ENCODE measurements around the gene WFDC1. TPM values are rescaled to one million over a fixed set of nuclear protein-coding genes. Genes with fewer than 3 reads are reported as not detected.

The WFDC1 gene
- total RNA-seq, 2 donors from 2014 or later: 0.15 TPM; not detected in 1

- no peak for DNase-seq
- H3K36me3 ChIP-seq (ENCODE audit: control insufficient read depth, insufficient read depth, low read length): no peaks in the 10 kb centered on the region
- no peaks in the 10 kb centered on the region for H3K4me1 Mint-ChIP-seq
- H3K9ac ChIP-seq (ENCODE audit: extremely low read depth, low read length, poor library complexity, severe bottlenecking): no peak overlapping the region
- peaks cover 3% of the 10 kb centered on the region for H3K4me1 ChIP-seq (ENCODE audit: control insufficient read depth, insufficient read depth, low read length)
- H3K27me3 ChIP-seq (ENCODE audit: control insufficient read depth, insufficient read depth, low read length, poor library complexity, severe bottlenecking): peaks cover 8% of the 10 kb centered on the region
- H3K9me3 Mint-ChIP-seq: peaks cover 7% of the 10 kb centered on the region
- TF ChIP-seq CTCF (conservative IDR thresholded peaks at IDR 0.05): no peak
- H3K4me3 ChIP-seq (ENCODE audit: low read length): no peak overlapping the region
- peaks cover 3% of the 10 kb centered on the region for H3K27me3 Mint-ChIP-seq (ENCODE audit: insufficient read depth)
- WGBS, 2 experiments (ENCODE audit: insufficient coverage in 1 of 2, insufficient read length in 1 of 2): 79 to 93% methylated on average over 2 to 3 of the region's 4 CpGs
- no peak overlapping the region for H3K4me3 Mint-ChIP-seq
- no peak overlapping the region for H3K27ac Mint-ChIP-seq
- no peaks in the 10 kb centered on the region for H3K36me3 Mint-ChIP-seq (ENCODE audit: low read depth)
- peaks cover 4% of the 10 kb centered on the region for H3K9me3 ChIP-seq (ENCODE audit: control insufficient read depth, low read length)
- H3K27ac ChIP-seq (ENCODE audit: low read depth, low read length): no peak overlapping the region
Measured at GRCh38 chr16:84321932-84322331, 27.3 kb downstream of the WFDC1 start.

GRCh38 chr16:84322749-84323148 lies 28.1 kb downstream of the WFDC1 start:
- H3K27me3 Mint-ChIP-seq (ENCODE audit: insufficient read depth): peaks cover 3% of the 10 kb centered on the region
- Histone ChIP-seq H3K4me3 (ENCODE audit: low read length) (no peak overlapping the region), H3K9me3 (ENCODE audit: control insufficient read depth, low read length) (peaks cover 3% of the 10 kb centered on the region), H3K9ac (ENCODE audit: extremely low read depth, low read length, poor library complexity, severe bottlenecking) (no peak overlapping the region), H3K27me3 (ENCODE audit: control insufficient read depth, insufficient read depth, low read length, poor library complexity, severe bottlenecking) (peaks cover 8% of the 10 kb centered on the region), H3K36me3 (ENCODE audit: control insufficient read depth, insufficient read depth, low read length) (no peaks in the 10 kb centered on the region), H3K4me1 (ENCODE audit: control insufficient read depth, insufficient read depth, low read length) (peaks cover 3% of the 10 kb centered on the region), H3K27ac (ENCODE audit: low read depth, low read length) (no peak overlapping the region)
- no peak for TF ChIP-seq CTCF (conservative IDR thresholded peaks at IDR 0.05)
- no peak for DNase-seq
- H3K36me3 Mint-ChIP-seq (ENCODE audit: low read depth): no peaks in the 10 kb centered on the region
- H3K27ac Mint-ChIP-seq: no peak overlapping the region
- no peaks in the 10 kb centered on the region for H3K4me1 Mint-ChIP-seq
- H3K9me3 Mint-ChIP-seq: peaks cover 4% of the 10 kb centered on the region
- WGBS, 2 experiments (ENCODE audit: insufficient coverage in 1 of 2, insufficient read length in 1 of 2): 89 to 100% methylated on average over 2 to 4 of the region's 4 CpGs
- H3K4me3 Mint-ChIP-seq: no peak overlapping the region

GRCh38 chr16:84323606-84324005 lies 28.9 kb downstream of the WFDC1 start:
- H3K9me3 Mint-ChIP-seq: no peaks in the 10 kb centered on the region
- no peak overlapping the region for H3K4me3 Mint-ChIP-seq
- 96 to 98% methylated on average over 3 to 7 of the region's 7 CpGs for WGBS, 2 experiments (ENCODE audit: insufficient coverage in 1 of 2, insufficient read length in 1 of 2)

More at GRCh38 chr16:84323606-84324005, 28.9 kb downstream of the WFDC1 start:
- no peaks in the 10 kb centered on the region for H3K36me3 Mint-ChIP-seq (ENCODE audit: low read depth)
- Histone ChIP-seq H3K4me1 (ENCODE audit: control insufficient read depth, insufficient read depth, low read length) (peaks cover 3% of the 10 kb centered on the region), H3K9me3 (ENCODE audit: control insufficient read depth, low read length) (no peaks in the 10 kb centered on the region), H3K9ac (ENCODE audit: extremely low read depth, low read length, poor library complexity, severe bottlenecking) (no peak overlapping the region), H3K27ac (ENCODE audit: low read depth, low read length) (no peak overlapping the region), H3K27me3 (ENCODE audit: control insufficient read depth, insufficient read depth, low read length, poor library complexity, severe bottlenecking) (peaks cover 8% of the 10 kb centered on the region), H3K36me3 (ENCODE audit: control insufficient read depth, insufficient read depth, low read length) (no peaks in the 10 kb centered on the region), H3K4me3 (ENCODE audit: low read length) (no peak overlapping the region)
- no peak overlapping the region for H3K27ac Mint-ChIP-seq
- no peak for TF ChIP-seq CTCF (conservative IDR thresholded peaks at IDR 0.05)
- peaks cover 3% of the 10 kb centered on the region for H3K27me3 Mint-ChIP-seq (ENCODE audit: insufficient read depth)
- DNase-seq: no peak
- H3K4me1 Mint-ChIP-seq: no peaks in the 10 kb centered on the region

All from endodermal cell (in vitro differentiated cells).